K562 (cell line): Measurements from ENCODE around the gene SLC44A5. TPM values are rescaled to one million over a fixed set of nuclear protein-coding genes. Genes with fewer than 3 reads are reported as not detected.

Experiments used
- ZBTB40 ChIP-seq, 2 experiments: fragments of 450-650 bp in 1 of 2; sonication (generic) in 1 of 2; formaldehyde crosslinking in 1 of 2; IDR thresholded peaks; 2 replicates each; pipeline versions ENCODE4 v1.7.1 to v1.9.0; 2016 to 2022; ENCODE audit warnings: inconsistent platforms in 1 of 2, mild to moderate bottlenecking in 1 of 2, missing genetic modification reagents in 1 of 2
- ZNF695 ChIP-seq: fragments of 450-650 bp; formaldehyde crosslinking; IDR thresholded peaks from 2 replicates; pipeline ENCODE4 v1.4.0; 2020; ENCODE audit warnings: mild to moderate bottlenecking, moderate library complexity
- polyA plus RNA-seq, 8 experiments: library from polyadenylated mRNA; depleted of rRNA in 4 of 8; stranded (reverse) in 5 of 8; unstranded in 3 of 8; fragments of >200 nt; fragmentation: Nextera tagmentation in 2 of 8; fragmentation: Illumina TruSeq in 1 of 8; extraction: Ambion mirVana in 2 of 8; extraction: Trizol in 1 of 8; gene quantifications; 2 replicates each; pipeline versions ENCODE4 v1.2.1 to v1.2.3, GENCODE V29; 2011 to 2014; ENCODE audit warnings: inconsistent platforms in 1 of 8, missing spikeins in 1 of 8
- total RNA-seq, 7 experiments: library from RNA; depleted of rRNA in 6 of 7; stranded (reverse); fragments of >200 nt in 6 of 7; fragmentation: Illumina TruSeq in 2 of 7; extraction: Trizol in 2 of 7; gene quantifications; 2 replicates each; pipeline versions ENCODE4 v1.2.1 to v1.2.3, GENCODE V29; 2011 to 2021; ENCODE audit warnings: low replicate concordance in 1 of 7

SLC44A5 gene
- total and polyA plus RNA-seq, 9 of the 15 experiments (the other 6 are each of a cell fraction or from before 2014, with no cell fraction given) = 1.2 to 10.1 (median 3.2) TPM

GRCh38 chr1:75625795-75626194 is 14.9 kb upstream of the SLC44A5 start (continued):
- TF ChIP-seq ZBTB40 (IDR thresholded peaks at IDR 0.05) = peak; percentile 56; the same call in 1 of the 2 replicates
- no peak for TF ChIP-seq ZBTB40 (CRISPR knock-in tag; IDR thresholded peaks at IDR 0.05)
- TF ChIP-seq ZNF695 = no peak
- TF ChIP-seq, all 486 proteins: peak for 3
